Loucy (cell line): ENCODE results near the gene CAPN10.

Experiments
- CTCF ChIP-seq: fragments of 200-600 bp; sonication (generic); conservative IDR thresholded peaks from 2 replicates; pipeline ENCODE4 v1.5.1; 2014; ENCODE audit warnings: mild to moderate bottlenecking, antibody characterized with exemption, low read length
- EZH2phosphoT487 ChIP-seq: fragments of 200-600 bp; IDR thresholded peaks from 2 replicates; pipeline ENCODE4 v1.6.1; 2018; ENCODE audit warnings: antibody characterized with exemption, mild to moderate bottlenecking, moderate library complexity, borderline replicate concordance

GRCh38 chr2:240601061-240601830 is 14.7 kb downstream of the CAPN10 start:
- TF ChIP-seq CTCF (no peak), EZH2phosphoT487 (no peak)
